Measurements from ENCODE around the gene GLYAT.

Gene GLYAT

DNA sequence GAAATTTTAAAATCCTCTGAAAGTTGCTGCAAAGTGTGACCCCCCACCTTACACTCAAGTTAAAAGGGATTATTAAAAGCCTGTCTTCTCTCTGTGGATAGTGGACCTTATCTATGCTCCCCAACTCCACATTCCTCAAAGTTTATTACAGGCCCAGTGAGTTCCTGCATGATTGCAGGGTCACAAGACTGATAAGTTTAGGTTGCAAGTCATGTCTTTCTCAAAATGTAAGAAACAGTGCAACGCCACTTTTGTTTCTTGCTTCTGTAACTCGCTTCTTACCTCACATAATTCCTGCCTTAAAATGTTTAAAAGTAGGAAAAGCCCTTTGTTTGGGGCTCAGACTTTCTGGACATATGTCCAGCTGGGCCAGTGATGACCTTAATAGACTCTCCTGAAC is 38.4 kb upstream of the GLYAT start:
- Histone ChIP-seq H3K36me3 (ENCODE audit: control insufficient read depth in 1 of 2, insufficient read depth in 2 of 2, low read length in 2 of 2) (no peaks in the 10 kb centered on the region), H3K27ac (ENCODE audit: low read length) (no peak overlapping the region), H3K4me3 (ENCODE audit: low read depth in 1 of 2, low read length in 2 of 2) (no peak overlapping the region), H3K9me3 (ENCODE audit: control insufficient read depth in 1 of 2, low read length in 2 of 2) (no peaks in the 10 kb centered on the region), H3K4me1 (ENCODE audit: control insufficient read depth in 1 of 2, insufficient read depth in 2 of 2, low read length in 2 of 2) (no peaks in the 10 kb centered on the region), H3K27me3 (ENCODE audit: low read depth, low read length) (no peaks in the 10 kb centered on the region)

- no peak overlapping the region for H3K4me3 ChIP-seq (ENCODE audit: low read depth in 1 of 2, low read length in 2 of 2)
- no peaks in the 10 kb centered on the region for H3K9me3 ChIP-seq (ENCODE audit: control insufficient read depth in 1 of 2, low read length in 2 of 2)
- no peaks in the 10 kb centered on the region for H3K36me3 ChIP-seq (ENCODE audit: control insufficient read depth in 1 of 2, insufficient read depth in 2 of 2, low read length in 2 of 2)
- no peaks in the 10 kb centered on the region for H3K4me1 ChIP-seq (ENCODE audit: control insufficient read depth in 1 of 2, insufficient read depth in 2 of 2, low read length in 2 of 2)
- H3K27ac ChIP-seq (ENCODE audit: low read length): no peak overlapping the region
- no peaks in the 10 kb centered on the region for H3K27me3 ChIP-seq (ENCODE audit: low read depth, low read length)
These were observed 37.6 kb upstream of the GLYAT start for GRCh38 chr11:58769308-58769707.

DNA sequence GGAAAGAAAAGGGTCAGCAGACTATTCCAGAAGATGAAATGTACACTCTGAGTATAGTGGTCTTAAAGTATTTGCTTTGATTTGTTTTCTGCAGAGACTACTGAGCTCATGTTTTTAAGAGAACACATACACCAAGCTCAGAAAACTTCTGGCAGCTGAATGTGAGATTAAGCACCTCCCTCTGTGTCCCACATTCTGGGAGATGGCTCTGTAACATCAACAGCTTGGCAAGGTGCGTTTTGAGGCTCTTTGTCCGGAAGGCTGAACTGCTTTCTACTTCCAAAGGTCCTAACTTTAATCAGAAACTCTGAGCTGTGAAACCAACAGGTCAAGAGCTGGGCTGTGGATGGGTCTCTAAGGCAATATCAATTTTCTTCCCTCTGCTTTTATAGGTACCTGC is 36.4 kb upstream of the GLYAT start:
- H3K36me3 ChIP-seq (ENCODE audit: control insufficient read depth in 1 of 2, insufficient read depth in 2 of 2, low read length in 2 of 2): no peaks in the 10 kb centered on the region
- no peaks in the 10 kb centered on the region for H3K4me1 ChIP-seq (ENCODE audit: control insufficient read depth in 1 of 2, insufficient read depth in 2 of 2, low read length in 2 of 2)
- no peak overlapping the region for H3K27ac ChIP-seq (ENCODE audit: low read length)
- no peaks in the 10 kb centered on the region for H3K9me3 ChIP-seq (ENCODE audit: control insufficient read depth in 1 of 2, low read length in 2 of 2)
- H3K27me3 ChIP-seq (ENCODE audit: low read depth, low read length): no peaks in the 10 kb centered on the region
- no peak overlapping the region for H3K4me3 ChIP-seq (ENCODE audit: low read depth in 1 of 2, low read length in 2 of 2)

DNA sequence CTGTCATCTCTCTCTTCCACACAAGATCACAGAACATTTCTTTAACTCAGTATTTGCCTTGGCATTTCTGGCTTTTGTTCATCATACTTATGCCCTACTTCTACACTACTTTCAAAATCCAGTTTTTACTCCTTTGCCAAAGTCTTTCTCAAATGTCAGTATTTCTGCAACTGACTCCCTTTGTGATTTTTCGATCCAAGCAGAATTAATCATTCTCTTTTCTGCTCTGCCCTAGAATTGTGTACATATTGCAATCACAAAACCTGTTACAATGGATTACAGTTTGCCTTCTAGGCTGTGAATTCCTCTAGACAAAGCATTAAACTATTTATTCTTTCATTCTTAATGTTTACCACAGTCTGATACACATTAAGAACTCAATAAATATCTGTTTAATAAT is 33.3 kb upstream of the GLYAT start:
- no peak overlapping the region for H3K27ac ChIP-seq (ENCODE audit: low read length)
- H3K4me3 ChIP-seq (ENCODE audit: low read depth in 1 of 2, low read length in 2 of 2): no peak overlapping the region
- H3K4me1 ChIP-seq (ENCODE audit: control insufficient read depth in 1 of 2, insufficient read depth in 2 of 2, low read length in 2 of 2): no peaks in the 10 kb centered on the region
- H3K9me3 ChIP-seq (ENCODE audit: control insufficient read depth in 1 of 2, low read length in 2 of 2): no peaks in the 10 kb centered on the region
- no peaks in the 10 kb centered on the region for H3K36me3 ChIP-seq (ENCODE audit: control insufficient read depth in 1 of 2, insufficient read depth in 2 of 2, low read length in 2 of 2)
- H3K27me3 ChIP-seq (ENCODE audit: low read depth, low read length): no peaks in the 10 kb centered on the region

DNA sequence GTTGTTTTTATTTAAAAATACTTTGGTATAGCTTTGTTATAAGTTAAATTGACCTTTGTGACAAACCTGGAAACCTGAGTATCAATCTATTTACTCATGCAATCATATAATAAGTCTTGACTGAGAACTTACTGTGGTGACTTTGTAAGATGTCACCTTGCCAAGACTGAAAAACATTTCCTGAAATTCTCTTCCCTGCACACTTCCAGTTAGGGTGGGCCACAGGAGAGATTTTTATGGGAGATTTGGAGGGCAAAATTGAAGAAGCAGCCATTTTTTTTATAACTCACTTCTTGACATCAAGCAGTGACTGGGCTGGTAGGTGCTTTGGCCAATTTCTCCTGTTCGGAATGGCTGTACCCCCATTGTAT is 31.4 kb upstream of the GLYAT start:
- no peaks in the 10 kb centered on the region for H3K9me3 ChIP-seq (ENCODE audit: control insufficient read depth in 1 of 2, low read length in 2 of 2)
- no peak overlapping the region for H3K4me3 ChIP-seq (ENCODE audit: low read depth in 1 of 2, low read length in 2 of 2)
- no peaks in the 10 kb centered on the region for H3K36me3 ChIP-seq (ENCODE audit: control insufficient read depth in 1 of 2, insufficient read depth in 2 of 2, low read length in 2 of 2)
- H3K27me3 ChIP-seq (ENCODE audit: low read depth, low read length): no peaks in the 10 kb centered on the region
- no peak overlapping the region for H3K27ac ChIP-seq (ENCODE audit: low read length)
- no peaks in the 10 kb centered on the region for H3K4me1 ChIP-seq (ENCODE audit: control insufficient read depth in 1 of 2, insufficient read depth in 2 of 2, low read length in 2 of 2)

DNA sequence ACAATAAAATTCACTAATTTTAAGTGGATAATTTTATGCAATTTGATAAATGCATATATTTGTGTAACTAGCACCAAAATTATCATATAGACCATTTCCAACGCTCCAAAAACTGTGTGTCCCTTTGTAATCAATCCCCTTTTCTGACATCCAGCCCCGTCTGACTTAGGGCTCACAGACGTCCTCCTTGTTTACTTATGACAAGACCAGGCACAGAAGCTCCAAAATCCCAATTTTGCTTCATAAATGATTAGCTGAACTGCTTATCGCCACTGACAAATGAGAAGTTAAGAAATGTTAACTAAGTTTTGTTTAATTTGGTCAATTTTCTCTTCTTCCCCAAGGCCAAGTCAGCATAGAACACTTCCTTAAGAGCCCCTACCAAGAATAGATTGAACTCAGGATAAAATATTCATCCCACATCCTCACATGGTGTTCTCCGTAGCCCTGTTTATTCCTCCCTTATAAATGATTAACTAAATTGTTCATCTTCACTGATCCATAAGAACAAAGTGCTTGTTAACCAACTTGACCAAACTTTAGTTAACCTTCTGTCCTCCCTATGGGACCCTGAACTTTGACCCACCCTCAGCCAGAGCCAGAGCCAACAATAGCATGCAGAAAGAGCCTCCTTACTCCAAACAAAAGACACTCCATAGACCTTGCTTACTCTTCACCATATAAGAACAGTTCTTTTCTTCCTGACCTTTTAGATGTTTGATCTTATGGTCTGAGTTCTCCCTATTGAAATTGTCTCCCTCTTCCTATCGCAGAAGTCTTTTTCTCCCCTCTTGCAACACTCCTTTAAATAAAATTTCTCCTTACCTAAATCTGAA is 30.8 kb upstream of the GLYAT start:
- Histone ChIP-seq H3K9me3 (ENCODE audit: control insufficient read depth in 1 of 2, low read length in 2 of 2) (no peaks in the 10 kb centered on the region), H3K27ac (ENCODE audit: low read length) (no peak overlapping the region), H3K36me3 (ENCODE audit: control insufficient read depth in 1 of 2, insufficient read depth in 2 of 2, low read length in 2 of 2) (no peaks in the 10 kb centered on the region), H3K27me3 (ENCODE audit: low read depth, low read length) (no peaks in the 10 kb centered on the region), H3K4me1 (ENCODE audit: control insufficient read depth in 1 of 2, insufficient read depth in 2 of 2, low read length in 2 of 2) (no peaks in the 10 kb centered on the region), H3K4me3 (ENCODE audit: low read depth in 1 of 2, low read length in 2 of 2) (no peak overlapping the region)

DNA sequence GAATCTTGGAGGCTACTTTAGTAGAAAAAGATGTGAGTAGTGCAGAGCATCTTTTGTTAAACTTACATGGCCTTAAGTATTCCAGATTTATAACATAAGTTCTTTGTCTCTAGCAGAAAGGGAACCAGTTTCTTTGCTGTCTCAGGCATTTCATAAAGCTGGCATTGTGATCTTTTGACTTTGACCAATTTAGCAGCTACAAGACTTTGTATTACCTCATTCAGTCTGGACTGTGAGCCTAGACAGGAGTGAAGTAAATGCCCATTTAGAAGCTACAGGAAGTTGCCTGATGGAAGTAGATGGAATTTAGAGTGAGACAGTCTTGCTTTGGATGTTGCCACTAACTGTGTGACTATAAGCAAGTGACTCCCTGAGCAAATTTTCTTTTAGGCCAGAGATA is 25.7 kb upstream of the GLYAT start:
- H3K9me3 ChIP-seq (ENCODE audit: control insufficient read depth in 1 of 2, low read length in 2 of 2): no peaks in the 10 kb centered on the region
- H3K4me1 ChIP-seq (ENCODE audit: control insufficient read depth in 1 of 2, insufficient read depth in 2 of 2, low read length in 2 of 2): no peaks in the 10 kb centered on the region
- H3K36me3 ChIP-seq (ENCODE audit: control insufficient read depth in 1 of 2, insufficient read depth in 2 of 2, low read length in 2 of 2): no peaks in the 10 kb centered on the region
- H3K27me3 ChIP-seq (ENCODE audit: low read depth, low read length): no peaks in the 10 kb centered on the region
- H3K27ac ChIP-seq (ENCODE audit: low read length): no peak overlapping the region
- no peak overlapping the region for H3K4me3 ChIP-seq (ENCODE audit: low read depth in 1 of 2, low read length in 2 of 2)

- peaks cover 0 to 19% of the 10 kb centered on the region in 2 donors for H3K9me3 ChIP-seq (ENCODE audit: control insufficient read depth in 1 of 2, low read length in 2 of 2)
- H3K27me3 ChIP-seq (ENCODE audit: low read depth, low read length): no peaks in the 10 kb centered on the region
- H3K36me3 ChIP-seq (ENCODE audit: control insufficient read depth in 1 of 2, insufficient read depth in 2 of 2, low read length in 2 of 2): no peaks in the 10 kb centered on the region
- H3K4me1 ChIP-seq (ENCODE audit: control insufficient read depth in 1 of 2, insufficient read depth in 2 of 2, low read length in 2 of 2): no peaks in the 10 kb centered on the region
- no peak overlapping the region for H3K4me3 ChIP-seq (ENCODE audit: low read depth in 1 of 2, low read length in 2 of 2)
- H3K27ac ChIP-seq (ENCODE audit: low read length): no peak overlapping the region
These were observed 14.1 kb upstream of the GLYAT start for GRCh38 chr11:58745705-58746364.

- Histone ChIP-seq H3K4me1 (ENCODE audit: control insufficient read depth in 1 of 2, insufficient read depth in 2 of 2, low read length in 2 of 2) (no peaks in the 10 kb centered on the region), H3K4me3 (ENCODE audit: low read depth in 1 of 2, low read length in 2 of 2) (no peak overlapping the region), H3K9me3 (ENCODE audit: control insufficient read depth in 1 of 2, low read length in 2 of 2) (peaks cover 0 to 24% of the 10 kb centered on the region in 2 donors), H3K27ac (ENCODE audit: low read length) (no peak overlapping the region), H3K27me3 (ENCODE audit: low read depth, low read length) (no peaks in the 10 kb centered on the region), H3K36me3 (ENCODE audit: control insufficient read depth in 1 of 2, insufficient read depth in 2 of 2, low read length in 2 of 2) (no peaks in the 10 kb centered on the region)
These were observed 13.4 kb upstream of the GLYAT start for GRCh38 chr11:58744988-58745704.

DNA sequence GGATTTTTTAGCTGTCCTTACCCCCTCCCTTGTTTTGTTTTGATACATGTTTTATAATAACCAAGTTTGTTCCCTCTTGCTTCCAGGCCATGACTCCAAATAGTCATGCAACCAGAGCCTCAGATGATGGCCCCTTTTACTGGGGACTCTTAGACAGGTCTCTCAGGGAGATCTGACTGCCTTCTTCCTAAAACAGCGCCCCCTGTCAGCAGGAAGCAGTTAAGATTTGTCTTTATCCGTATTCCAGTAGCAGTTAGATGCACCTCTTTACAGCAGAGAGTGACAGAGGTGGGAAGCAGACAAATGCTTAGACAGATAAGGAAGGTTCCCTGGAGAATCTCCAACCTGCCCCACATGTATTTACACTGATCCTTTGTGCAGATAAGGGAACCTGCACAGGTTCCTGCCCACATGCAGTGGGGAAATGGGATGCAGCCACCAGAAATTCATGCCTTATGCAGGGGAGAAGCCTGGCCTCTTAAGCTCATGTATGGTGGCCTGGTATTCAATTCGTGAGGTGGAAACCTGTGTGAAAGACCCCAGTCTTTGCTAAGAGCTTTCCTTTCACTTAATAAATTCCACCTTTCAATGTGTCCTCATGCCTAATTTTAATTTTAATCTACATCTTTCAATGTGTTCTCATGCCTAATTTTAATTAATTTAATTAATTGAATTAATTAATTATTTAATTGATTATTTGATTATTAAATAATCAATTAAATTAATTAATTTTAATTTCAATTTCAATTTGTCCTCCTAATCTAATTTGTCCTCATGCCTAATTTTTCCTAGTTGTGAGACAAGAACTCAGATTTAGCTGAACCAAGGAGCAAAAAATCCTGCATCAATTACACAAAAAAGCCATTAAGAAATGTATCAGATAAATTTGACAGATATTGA is 11.5 kb upstream of the GLYAT start:
- Histone ChIP-seq H3K4me1 (ENCODE audit: control insufficient read depth in 1 of 2, insufficient read depth in 2 of 2, low read length in 2 of 2) (no peaks in the 10 kb centered on the region), H3K27ac (ENCODE audit: low read length) (no peak overlapping the region), H3K27me3 (ENCODE audit: low read depth, low read length) (no peaks in the 10 kb centered on the region), H3K9me3 (ENCODE audit: control insufficient read depth in 1 of 2, low read length in 2 of 2) (peaks cover 0 to 26% of the 10 kb centered on the region in 2 donors), H3K36me3 (ENCODE audit: control insufficient read depth in 1 of 2, insufficient read depth in 2 of 2, low read length in 2 of 2) (no peaks in the 10 kb centered on the region), H3K4me3 (ENCODE audit: low read depth in 1 of 2, low read length in 2 of 2) (no peak overlapping the region)

DNA sequence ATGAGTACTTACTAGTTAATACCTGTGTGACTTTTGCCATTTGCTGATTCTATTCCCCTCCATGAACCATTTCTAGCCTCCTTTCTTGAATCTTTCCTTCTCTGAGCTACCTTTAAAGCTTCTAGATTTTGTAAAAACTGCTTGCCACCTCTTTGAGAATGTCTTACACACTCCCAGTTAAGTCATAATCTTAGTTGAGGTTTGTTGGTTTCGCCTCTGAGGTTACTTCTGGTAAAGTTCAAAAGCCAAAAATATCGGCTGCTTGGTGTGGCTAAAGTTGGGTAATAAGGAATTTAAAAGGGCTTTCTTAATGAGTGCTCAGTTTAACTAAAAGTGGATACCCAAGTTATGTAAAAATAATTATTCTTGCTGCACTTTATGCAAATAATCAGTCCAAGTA is 10.4 kb upstream of the GLYAT start:
- H3K27ac ChIP-seq (ENCODE audit: low read length): no peak overlapping the region
- no peak overlapping the region for H3K4me3 ChIP-seq (ENCODE audit: low read depth in 1 of 2, low read length in 2 of 2)
- H3K27me3 ChIP-seq (ENCODE audit: low read depth, low read length): no peaks in the 10 kb centered on the region
- peaks cover 0 to 26% of the 10 kb centered on the region in 2 donors for H3K9me3 ChIP-seq (ENCODE audit: control insufficient read depth in 1 of 2, low read length in 2 of 2)
- no peaks in the 10 kb centered on the region for H3K4me1 ChIP-seq (ENCODE audit: control insufficient read depth in 1 of 2, insufficient read depth in 2 of 2, low read length in 2 of 2)
- H3K36me3 ChIP-seq (ENCODE audit: control insufficient read depth in 1 of 2, insufficient read depth in 2 of 2, low read length in 2 of 2): no peaks in the 10 kb centered on the region

All from muscle layer of duodenum (tissue), 2 donors.